Body of pancreas (tissue), 4 donors: ENCODE data around the gene SPPL2A. TPM values are rescaled to one million over a fixed set of nuclear protein-coding genes. Genes with fewer than 3 reads are reported as not detected.
"Not testable (repeated sequence)": the region's sequence is repeated elsewhere in the genome, so short reads cannot be mapped to it uniquely, and the experiment has no call there.

Experiments used
- ATAC-seq: fragments of 150-250 bp; one replicate; pipeline ENCODE4 v1.9.1; 2016
- DNase-seq, 4 donors: peaks; one replicate each; pipeline ENCODE4 v3.0.0-alpha.2; 2019
- H3K27ac ChIP-seq, 4 donors: fragments of 200-600 bp; sonication (generic); 1 replicate in 3 of 4; 2 replicates in 1 of 4; pipeline versions ENCODE4 v1.5.1 to v1.6.1; 2016 to 2019; ENCODE audit warnings: mild to moderate bottlenecking in 1 of 4, mixed read lengths in 1 of 4, moderate library complexity in 1 of 4
- H3K27me3 ChIP-seq, 2 donors: fragments of 200-600 bp; sonication (generic); one replicate each; pipeline ENCODE4 v1.6.0; 2016; ENCODE audit warnings: mild to moderate bottlenecking in 1 of 2
- H3K36me3 ChIP-seq, 2 donors: fragments of 200-600 bp; sonication (generic); replicated peaks in 1 of 2; 2 replicates each; pipeline ENCODE4 v1.5.1; 2016; ENCODE audit warnings: low read depth in 2 of 2; ENCODE audit not compliant: insufficient read depth in 1 of 2
- H3K4me1 ChIP-seq: fragments of 200-600 bp; sonication (generic); one replicate; pipeline ENCODE4 v1.6.0; 2016
- H3K4me3 ChIP-seq, 2 donors: fragments of 200-600 bp; sonication (generic); 1 replicate in 1 of 2; 2 replicates in 1 of 2; pipeline ENCODE4 v1.5.1; 2016 to 2019
- H3K9me3 ChIP-seq, 3 donors: fragments of 200-600 bp; sonication (generic); 1 replicate in 2 of 3; 2 replicates in 1 of 3; pipeline ENCODE4 v1.5.1; 2016
- POLR2A ChIP-seq, 3 donors: fragments of 450-650 bp; IDR thresholded peaks; one replicate each; pipeline ENCODE4 v1.6.1; 2016; ENCODE audit warnings: antibody characterized with exemption in 3 of 3, mild to moderate bottlenecking in 2 of 3
- WGBS, 2 donors: methylation state at CpG; one replicate each; pipeline ENCODE4 v1.1.5; 2017; 5-methylcytosine and 5-hydroxymethylcytosine counted together
- intact Hi-C: fragments of 100-400 bp; cut with DNase I; formaldehyde crosslinking; loops from one replicate; pipeline ENCODE4 v1.15.1; 2023
- total RNA-seq, 2 donors: library from RNA; depleted of rRNA; stranded (reverse); fragments of >200 nt; gene quantifications; one replicate each; pipeline ENCODE4 v1.1.0, GENCODE V29; 2016
- TF ChIP-seq, protein P1 (sequence below), 7 experiments: fragments of 450-650 bp in 4 of 7; fragments of 200-600 bp in 3 of 7; sonication (generic) in 3 of 7; IDR thresholded peaks; one replicate each; pipeline ENCODE4 v1.5.1; 2016 to 2019; ENCODE audit warnings: antibody characterized with exemption in 7 of 7

The SPPL2A gene
- total RNA-seq, 2 donors from 2014 or later, result 83.8 to 105 TPM

DNA sequence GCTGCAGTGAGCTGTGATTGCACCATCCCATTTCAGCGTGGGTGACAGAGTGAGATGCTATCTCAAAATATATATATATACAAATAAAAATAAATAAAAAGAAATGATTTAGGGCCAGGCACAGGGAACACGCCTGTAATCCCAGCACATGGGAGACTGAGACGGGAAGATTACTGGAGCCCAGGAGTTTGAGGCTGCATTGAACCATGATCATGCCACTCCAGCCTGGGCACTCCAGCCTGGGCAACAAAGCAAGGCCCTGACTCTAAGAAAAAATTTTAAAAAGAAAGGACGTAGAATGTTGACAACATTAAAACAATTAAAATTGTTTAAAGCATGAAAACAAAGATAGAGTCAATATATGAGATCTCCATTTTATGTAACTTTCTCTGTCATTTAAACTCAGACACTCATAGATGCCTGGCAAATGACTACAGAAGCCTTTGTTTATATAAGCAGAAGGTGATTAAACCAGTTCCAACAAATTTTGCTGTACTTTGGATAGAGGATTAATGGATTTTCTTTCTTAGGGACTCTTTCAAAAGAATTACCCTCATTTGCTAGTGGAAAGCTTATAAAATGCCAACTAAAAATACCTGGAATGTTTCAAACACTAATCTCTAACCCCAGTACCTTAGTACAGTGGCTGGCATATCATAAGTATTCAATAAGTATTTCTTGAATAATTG, 68.3 kb downstream of the SPPL2A start:
- no peak overlapping the region for H3K4me3 ChIP-seq
- no peaks in the 10 kb centered on the region for H3K4me1 ChIP-seq
- no peaks in the 10 kb centered on the region for H3K36me3 ChIP-seq
- no peaks in the 10 kb centered on the region for H3K27me3 ChIP-seq
- TF ChIP-seq, protein P1, sequence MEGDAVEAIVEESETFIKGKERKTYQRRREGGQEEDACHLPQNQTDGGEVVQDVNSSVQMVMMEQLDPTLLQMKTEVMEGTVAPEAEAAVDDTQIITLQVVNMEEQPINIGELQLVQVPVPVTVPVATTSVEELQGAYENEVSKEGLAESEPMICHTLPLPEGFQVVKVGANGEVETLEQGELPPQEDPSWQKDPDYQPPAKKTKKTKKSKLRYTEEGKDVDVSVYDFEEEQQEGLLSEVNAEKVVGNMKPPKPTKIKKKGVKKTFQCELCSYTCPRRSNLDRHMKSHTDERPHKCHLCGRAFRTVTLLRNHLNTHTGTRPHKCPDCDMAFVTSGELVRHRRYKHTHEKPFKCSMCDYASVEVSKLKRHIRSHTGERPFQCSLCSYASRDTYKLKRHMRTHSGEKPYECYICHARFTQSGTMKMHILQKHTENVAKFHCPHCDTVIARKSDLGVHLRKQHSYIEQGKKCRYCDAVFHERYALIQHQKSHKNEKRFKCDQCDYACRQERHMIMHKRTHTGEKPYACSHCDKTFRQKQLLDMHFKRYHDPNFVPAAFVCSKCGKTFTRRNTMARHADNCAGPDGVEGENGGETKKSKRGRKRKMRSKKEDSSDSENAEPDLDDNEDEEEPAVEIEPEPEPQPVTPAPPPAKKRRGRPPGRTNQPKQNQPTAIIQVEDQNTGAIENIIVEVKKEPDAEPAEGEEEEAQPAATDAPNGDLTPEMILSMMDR (IDR thresholded peaks at IDR 0.05), result no peak
- TF ChIP-seq POLR2A (IDR thresholded peaks at IDR 0.05), result no peak
- 72 to 74% methylated on average over 4 of the region's 4 CpGs for WGBS, 2 donors
- no peaks in the 10 kb centered on the region for H3K9me3 ChIP-seq
- intact Hi-C loops, result no loop called here
- H3K27ac ChIP-seq, result no peak overlapping the region
- no peak for ATAC-seq
- no peak for DNase-seq

DNA sequence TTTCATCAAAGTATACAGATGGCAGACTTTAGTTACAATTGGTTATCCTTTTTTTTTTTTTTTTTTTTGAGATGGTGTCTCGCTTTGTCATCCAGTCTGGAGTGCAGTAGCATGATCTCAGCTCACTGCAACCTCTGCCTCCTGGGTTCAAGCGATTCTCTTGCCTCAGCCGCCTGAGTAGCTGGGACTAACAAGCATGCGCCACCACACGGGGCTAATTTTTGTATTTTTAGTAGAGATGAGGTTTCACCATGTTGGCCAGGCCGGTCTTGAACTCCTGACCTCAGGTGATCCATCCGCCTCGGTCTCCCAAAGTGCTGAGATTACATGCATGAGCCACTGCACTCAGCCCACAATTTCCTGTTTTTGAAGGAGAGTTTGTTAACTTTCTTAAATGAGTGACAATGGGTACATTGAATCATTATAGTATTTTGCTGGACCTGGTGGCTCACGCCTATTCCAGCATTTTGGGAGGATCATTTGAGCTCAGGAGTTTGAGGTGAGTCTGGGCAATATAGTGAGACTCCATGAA, 70.8 kb downstream of the SPPL2A start:
- DNase-seq, H3K4me1 ChIP-seq, intact Hi-C loops, ATAC-seq, H3K36me3 ChIP-seq, H3K27me3 ChIP-seq, H3K9me3 ChIP-seq, H3K4me3 ChIP-seq, H3K27ac ChIP-seq: not testable (repeated sequence)
- 95 to 97% methylated on average over 9 of the region's 9 CpGs for WGBS, 2 donors

DNA sequence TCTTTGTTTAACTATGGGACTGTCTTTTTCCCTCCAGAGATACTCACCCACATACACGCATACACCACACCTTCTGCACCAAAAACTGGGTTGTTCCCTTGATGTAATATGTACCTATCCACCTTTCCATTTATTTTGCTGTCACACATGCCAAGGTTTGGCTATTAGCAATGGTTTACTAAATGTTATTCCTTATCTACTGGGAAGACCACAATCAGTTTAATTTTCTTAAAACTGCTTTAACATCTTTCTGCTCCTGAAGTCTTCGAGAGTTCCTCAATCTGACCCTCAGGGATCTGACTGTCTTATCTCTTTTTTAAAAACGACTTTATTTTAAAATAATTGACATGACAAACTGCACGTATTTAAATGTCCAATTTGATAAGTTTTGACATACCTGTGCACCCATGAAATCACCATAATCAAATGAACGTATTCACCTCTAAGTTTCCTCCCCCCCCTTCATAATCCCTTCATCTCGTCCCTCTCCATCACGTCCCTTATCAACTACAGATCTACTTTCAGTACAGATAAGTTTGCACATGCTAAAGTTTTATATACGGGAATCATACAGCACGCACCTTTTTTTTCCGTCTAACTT, 78.1 kb downstream of the SPPL2A start:
- H3K27ac ChIP-seq, result peak overlapping the region; percentile 76 to 95 (median 93)
- 29 to 33% methylated on average over 10 of the region's 10 CpGs for WGBS, 2 donors
- ATAC-seq, result peak; percentile 3

DNA sequence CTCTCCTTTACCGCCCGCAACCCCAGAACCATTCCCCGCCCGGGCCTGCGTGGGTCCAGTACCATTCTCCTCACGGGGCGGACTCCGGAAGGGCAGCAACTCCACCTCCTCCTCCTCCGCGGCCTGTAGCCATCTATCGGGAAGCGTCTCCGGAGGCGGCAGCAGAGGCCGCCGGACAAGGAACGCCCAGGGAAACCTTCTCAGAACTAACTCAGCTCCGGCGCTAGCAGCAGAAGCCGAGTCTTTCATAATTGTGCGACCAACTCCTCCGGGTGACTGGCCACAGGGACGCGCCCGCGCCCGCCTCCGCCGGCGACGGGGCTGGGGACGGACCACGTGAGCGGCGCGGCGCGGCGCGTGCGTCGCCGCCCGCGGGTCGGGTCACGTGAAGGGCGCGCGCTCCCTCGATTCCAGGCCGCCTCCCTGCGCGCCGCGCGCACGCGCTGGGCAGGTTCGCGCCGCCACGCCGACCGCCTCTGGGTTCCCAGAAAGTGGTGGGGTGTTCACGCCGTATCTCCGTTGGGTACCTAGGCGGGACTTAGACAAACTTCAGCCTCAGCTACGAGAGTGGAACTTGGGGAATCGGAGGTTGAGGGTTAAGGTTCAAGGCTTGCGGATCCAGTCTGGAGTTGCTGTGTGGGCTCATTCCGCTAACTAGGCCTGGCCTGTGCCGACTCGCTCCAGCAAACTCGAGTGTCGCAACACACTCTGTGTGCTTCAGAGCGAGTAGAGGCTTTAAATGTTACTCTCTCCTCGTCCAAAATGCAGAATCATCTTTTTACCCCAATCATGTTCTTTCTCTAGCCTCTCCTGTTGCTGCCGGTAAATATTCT, 78.8 kb downstream of the SPPL2A start, which contains the start of gene TRPM7:
Gene TRPM7 (minus strand): TSS at position 329 of the 833 bp plus-strand sequence. CDS start 264 bp downstream, at position 65.
- peak within 1 kb of the TSS; percentile 76 to 95 (median 93) for H3K27ac ChIP-seq
- H3K4me1 ChIP-seq, result peaks cover 38% of the 10 kb centered on the region
- no peaks in the 10 kb centered on the region for H3K9me3 ChIP-seq
- H3K27me3 ChIP-seq, result no peaks in the 10 kb centered on the region
- peak within 1 kb of the TSS; percentile 6 to 70 for H3K4me3 ChIP-seq
- peak; percentile 77 to 90 (median 89) for TF ChIP-seq POLR2A (IDR thresholded peaks at IDR 0.05)
- TF ChIP-seq, protein P1 (IDR thresholded peaks at IDR 0.05), result peak in 1 of 7 experiments; percentile 21
- peak; percentile 85 to 90 (median 88) for DNase-seq
- 0% methylated on average over 8 to 80 of the region's 80 CpGs for WGBS, 2 donors
- no peaks in the 10 kb centered on the region for H3K36me3 ChIP-seq
- intact Hi-C loops, result loop anchor here (10.0 kb wide), 1 partner anchor 78 kb away; the partner anchor contains the start of gene SPPL2A
- ATAC-seq, result peak; percentile 95

More for the DNA sequence above, 78.1 kb downstream of the SPPL2A start:
- intact Hi-C loops, result loop anchor here (10.0 kb wide), 1 partner anchor 77 kb away; the partner anchor contains the start of gene SPPL2A
- no peak for TF ChIP-seq POLR2A (IDR thresholded peaks at IDR 0.05)
- TF ChIP-seq, protein P1 (IDR thresholded peaks at IDR 0.05), result no peak
- H3K4me3 ChIP-seq, result no peak overlapping the region
- no peaks in the 10 kb centered on the region for H3K9me3 ChIP-seq
- DNase-seq, result no peak
- no peaks in the 10 kb centered on the region for H3K27me3 ChIP-seq
- no peaks in the 10 kb centered on the region for H3K36me3 ChIP-seq
- H3K4me1 ChIP-seq, result peaks cover 38% of the 10 kb centered on the region
